Measurements from ENCODE around the gene KRT3. TPM values are rescaled to one million over a fixed set of nuclear protein-coding genes. Genes with fewer than 3 reads are reported as not detected.
"Not testable (repeated sequence)": the region's sequence is repeated elsewhere in the genome, so short reads cannot be mapped to it uniquely, and the experiment has no call there.

The KRT3 gene
- total RNA-seq, 1 donor from 2014 or later, result not detected

DNA sequence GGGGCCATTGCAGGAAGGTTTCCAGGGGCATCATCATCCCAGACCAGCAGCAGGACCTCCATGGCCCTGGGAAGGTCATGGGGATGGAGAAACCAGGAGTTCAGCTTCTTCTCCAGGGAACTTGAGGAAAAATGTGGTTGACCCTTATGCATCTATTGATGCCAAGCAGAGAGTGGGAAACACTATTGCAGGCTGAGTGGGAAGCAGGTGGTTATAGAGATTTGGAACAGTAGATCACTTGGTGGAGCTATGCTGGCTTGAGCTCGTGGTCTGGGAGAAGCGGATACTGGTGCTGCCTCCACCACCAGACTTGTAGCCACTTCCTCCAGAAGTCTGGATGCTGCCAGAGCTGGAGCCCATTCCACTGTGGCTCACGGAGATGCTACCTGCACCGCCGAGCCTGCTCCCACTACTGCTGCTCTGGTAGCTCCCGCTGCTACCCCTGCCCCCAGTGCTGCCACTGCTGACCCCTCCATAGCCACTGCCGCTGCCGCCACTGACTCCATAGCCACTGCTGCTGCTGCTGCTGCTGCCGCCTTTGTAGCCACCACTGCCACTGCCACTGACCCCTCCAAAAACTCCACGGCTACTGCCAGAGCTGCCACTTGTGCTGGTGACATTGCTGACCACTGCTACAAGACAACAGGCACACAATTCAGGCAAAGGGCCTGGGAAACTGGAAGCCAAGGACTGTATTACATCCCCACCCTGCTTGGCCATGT lies 27.3 kb downstream of the KRT3 start:
- no peak for DNase-seq (ENCODE audit: low spot score)
- intact Hi-C loops (cut with DNase I), result no loop called here

DNA sequence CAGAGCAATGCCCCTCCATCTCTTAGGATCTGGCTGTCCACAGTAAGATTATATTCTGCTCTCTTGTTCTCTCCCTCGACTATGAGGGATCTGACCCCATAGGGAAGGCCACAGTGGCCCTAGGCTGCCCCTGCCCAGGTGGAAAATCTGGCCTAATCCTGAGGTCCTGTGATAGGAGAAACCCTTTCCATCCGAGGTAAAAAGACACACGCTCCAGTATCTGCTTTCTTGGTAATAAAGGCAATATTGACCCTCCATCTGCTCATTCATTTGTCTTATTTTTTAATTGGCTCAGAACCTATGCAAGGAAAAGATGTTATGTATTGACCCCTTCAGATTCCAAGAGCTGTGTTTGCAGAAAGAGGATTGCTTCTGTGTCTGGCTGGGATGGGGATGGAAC lies 28.5 kb downstream of the KRT3 start:
- intact Hi-C loops (cut with DNase I), result no loop called here

DNA sequence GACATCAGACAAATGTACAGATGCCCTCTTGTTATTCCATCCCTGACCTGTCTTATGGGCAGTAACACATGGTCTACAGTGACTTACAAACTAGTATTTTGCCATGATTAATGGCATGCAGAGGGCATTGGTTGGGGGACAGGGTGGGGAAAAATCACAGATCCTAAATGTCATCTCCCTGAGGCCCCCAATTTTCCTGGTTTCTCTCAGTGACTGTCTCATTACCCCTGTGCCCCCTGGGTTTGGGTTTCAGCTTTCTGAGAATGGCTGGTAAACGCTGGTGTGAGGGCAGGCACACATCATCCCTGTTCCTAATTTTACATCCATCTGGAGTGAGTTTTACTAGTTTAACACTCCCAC lies 28.9 kb downstream of the KRT3 start:
- no peak for DNase-seq (ENCODE audit: low spot score)
- intact Hi-C loops (cut with DNase I), result no loop called here

More for the DNA sequence above, 28.5 kb downstream of the KRT3 start:
- DNase-seq (ENCODE audit: low spot score), result no peak

DNA sequence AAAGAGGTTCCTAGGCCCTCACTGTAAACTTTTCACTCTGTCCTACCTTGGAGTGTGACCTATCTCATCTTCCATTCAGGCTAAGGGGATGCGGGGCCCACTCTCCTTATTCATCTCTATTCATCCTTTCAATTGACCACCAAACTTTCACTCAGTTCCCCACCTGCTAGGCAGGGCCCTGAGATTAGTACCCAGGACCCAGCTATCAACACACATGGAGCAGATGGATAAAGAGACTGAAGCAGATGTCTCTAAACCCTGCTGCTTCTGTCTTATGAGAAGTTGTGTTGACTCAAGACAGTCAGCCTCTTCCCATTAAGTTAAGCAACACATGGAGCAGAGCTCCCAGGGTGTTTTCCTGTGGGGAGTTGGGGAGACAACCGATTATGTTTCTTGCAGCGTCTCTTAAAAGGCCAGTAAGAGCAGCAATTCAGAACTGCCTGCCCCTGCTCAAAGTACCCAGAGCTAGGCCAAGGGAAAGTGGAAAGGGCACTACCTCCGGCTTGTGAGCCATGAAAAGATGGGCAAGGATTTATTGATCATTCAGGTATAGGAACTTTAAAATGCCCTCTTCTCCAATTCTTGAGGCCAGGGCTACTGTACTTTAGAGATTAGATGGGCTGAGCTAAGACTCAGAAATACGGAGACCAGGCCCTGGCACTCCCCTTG lies 29.4 kb downstream of the KRT3 start:
- intact Hi-C loops (cut with DNase I), result no loop called here
- DNase-seq (ENCODE audit: low spot score), result no peak

DNA sequence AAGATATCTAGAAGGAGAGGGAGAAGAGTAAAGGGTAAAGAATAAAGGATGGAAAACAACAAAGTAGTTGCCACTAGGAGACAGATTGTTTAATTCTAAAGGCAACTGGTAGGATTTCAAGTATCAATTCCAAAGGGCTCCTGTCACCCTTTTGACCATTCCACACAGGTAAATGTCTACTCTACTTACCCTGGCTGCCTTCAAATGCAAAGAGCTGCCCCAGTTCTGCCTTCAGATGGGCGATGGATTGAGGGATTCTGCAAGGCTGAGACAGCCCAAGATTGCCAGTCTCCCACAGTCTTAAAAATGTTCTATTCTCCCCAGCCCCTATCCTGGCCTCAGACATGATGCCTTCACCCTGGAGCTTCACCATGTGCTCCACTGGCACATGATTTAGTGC lies 30.2 kb downstream of the KRT3 start:
- no peak for DNase-seq (ENCODE audit: low spot score)
- intact Hi-C loops (cut with DNase I), result no loop called here

DNA sequence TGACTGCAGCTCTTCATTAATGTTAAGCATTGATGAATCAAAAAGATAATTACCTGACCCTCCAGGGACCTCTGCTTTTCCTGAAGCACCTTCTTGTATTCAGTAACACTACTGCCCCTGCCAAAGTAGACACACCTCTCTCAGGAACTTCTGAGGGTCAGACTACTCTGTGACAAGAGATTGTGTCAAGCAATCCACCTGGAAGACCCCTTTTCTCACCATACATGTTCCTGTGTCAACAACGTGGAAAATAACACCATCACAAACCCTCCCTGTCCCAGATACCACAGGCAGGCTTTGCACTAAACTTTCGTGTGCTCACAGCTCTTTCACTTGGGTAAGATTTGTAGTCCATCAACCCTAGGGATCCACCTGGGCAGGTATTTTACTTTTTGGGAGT lies 31.9 kb downstream of the KRT3 start:
- DNase-seq (ENCODE audit: low spot score), result no peak
- intact Hi-C loops (cut with DNase I), result no loop called here

GRCh38 chr12:52763036-52763659 lies 32.8 kb downstream of the KRT3 start:
- intact Hi-C loops (cut with DNase I), result no loop called here
- no peak for DNase-seq (ENCODE audit: low spot score)

GRCh38 chr12:52761802-52762201 lies 34.1 kb downstream of the KRT3 start:
- DNase-seq (ENCODE audit: low spot score), result no peak

DNA sequence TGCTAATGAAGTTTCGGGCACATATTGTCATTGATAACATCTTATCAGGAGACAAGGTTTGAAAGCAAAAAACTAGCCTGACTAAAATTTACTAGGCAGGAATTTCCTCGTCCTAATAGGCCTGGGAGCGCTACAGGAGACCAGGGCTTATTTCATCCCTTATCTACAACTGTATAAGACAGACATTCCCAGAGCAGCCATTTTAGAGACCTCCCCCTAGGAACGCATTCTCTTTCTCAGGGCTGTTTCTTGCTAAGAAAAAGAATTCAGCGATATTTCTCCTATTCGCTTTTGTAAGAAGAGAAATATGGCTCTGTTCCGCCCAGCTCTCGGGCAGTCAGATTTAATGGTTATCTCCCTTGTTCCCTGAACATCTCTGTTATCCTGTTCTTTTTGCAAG lies 34.7 kb downstream of the KRT3 start:
- intact Hi-C loops (cut with DNase I); DNase-seq (ENCODE audit: low spot score): not testable (repeated sequence)

More at GRCh38 chr12:52761802-52762201, 34.1 kb downstream of the KRT3 start:
- intact Hi-C loops (cut with DNase I), result no loop called here

DNA sequence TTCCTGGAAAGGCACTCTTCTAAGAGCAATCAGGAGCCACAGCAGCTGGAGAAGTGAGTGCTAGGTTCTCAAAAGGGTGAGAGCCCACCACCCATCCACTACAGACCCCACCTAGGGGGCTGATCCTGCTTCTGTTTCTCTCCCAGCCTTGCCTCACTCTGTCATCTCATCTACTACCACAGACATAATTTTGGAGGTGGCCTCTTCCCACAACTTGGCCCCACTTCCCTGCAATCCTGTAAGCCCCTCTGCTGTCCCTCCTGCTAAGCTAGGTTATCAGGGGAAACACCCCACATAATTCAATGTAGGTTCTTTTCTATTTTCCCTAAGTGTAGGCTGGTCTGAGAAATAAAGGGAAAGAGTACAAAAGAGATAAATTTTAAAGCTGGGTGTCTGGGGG lies 35.3 kb downstream of the KRT3 start:
- DNase-seq (ENCODE audit: low spot score), result no peak
- intact Hi-C loops (cut with DNase I), result no loop called here

- DNase-seq (ENCODE audit: low spot score), result no peak
- intact Hi-C loops (cut with DNase I), result no loop called here
Observed at GRCh38 chr12:52759695-52760094, 36.2 kb downstream of the KRT3 start.

- no peak for DNase-seq (ENCODE audit: low spot score)
- intact Hi-C loops (cut with DNase I), result no loop called here
Observed at GRCh38 chr12:52759218-52759617, 36.7 kb downstream of the KRT3 start.

DNA sequence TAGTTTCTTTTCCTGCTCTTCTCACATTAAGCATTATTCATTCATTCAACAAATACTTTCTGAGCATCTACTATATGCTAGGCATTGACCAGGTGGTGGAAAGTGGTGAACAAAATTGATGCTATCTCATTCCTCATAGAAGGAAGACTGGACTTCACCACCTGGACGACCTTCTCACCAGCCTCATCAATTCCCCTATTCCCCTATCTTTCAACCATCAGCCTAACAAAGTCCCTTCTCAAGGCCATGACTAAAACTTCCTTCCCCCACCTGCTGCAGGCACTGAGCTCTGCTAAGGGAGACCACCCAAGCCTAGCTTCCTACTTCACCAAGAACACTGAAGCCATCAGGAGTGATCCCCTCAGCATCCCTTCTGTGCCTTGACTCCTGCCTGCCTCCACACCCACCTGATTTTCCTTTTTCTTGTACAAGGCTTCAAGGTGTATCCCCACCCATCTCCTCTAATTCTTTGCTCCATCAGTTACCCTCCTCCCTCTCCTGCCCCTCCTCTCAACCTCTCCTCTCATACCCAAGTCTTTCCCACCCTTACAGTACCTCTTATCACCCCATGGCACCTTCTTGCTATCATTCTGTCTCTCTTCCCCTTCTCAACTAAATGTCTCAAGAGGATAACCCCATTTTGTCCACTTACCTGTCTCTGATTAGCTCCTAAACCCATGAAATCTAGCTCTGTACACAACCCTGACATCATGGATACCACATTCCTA lies 38.3 kb downstream of the KRT3 start:
- intact Hi-C loops (cut with DNase I), result no loop called here
- DNase-seq (ENCODE audit: low spot score), result no peak

DNA sequence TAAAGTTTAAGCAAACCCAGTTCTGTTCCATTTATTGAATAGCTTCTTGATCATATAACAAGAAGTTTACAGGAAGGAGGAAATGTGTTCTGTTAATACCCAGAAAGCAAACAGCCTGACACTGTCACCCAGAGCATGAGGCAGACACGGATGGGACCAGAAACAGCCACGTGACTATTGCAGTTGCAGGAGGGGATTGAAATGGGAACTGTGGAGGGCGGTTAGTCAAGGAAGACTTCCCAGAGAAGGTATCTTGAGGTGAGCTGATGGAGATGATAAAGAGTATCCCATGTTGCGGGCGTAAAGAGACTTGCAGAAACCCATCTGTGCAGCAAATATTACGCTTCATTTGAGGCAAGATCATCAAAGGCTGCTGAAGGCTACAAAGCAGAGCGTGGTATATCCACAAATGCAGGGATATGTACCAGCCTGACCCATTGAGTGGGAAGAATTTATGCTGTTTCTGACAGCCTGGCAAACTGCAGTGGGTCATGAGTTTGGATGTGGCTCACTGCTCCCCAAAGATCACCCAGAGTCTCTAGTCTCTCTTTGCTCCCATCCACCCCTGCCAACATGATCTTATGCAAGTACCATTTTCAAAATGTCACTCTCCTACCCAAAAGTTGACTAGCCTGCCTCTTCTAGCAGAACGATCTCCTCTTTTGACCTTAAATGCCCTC lies 39.5 kb downstream of the KRT3 start:
- DNase-seq (ENCODE audit: low spot score), result no peak
- intact Hi-C loops (cut with DNase I), result no loop called here

GRCh38 chr12:52755533-52755932 lies 40.4 kb downstream of the KRT3 start:
- intact Hi-C loops (cut with DNase I), result no loop called here
- no peak for DNase-seq (ENCODE audit: low spot score)

DNA sequence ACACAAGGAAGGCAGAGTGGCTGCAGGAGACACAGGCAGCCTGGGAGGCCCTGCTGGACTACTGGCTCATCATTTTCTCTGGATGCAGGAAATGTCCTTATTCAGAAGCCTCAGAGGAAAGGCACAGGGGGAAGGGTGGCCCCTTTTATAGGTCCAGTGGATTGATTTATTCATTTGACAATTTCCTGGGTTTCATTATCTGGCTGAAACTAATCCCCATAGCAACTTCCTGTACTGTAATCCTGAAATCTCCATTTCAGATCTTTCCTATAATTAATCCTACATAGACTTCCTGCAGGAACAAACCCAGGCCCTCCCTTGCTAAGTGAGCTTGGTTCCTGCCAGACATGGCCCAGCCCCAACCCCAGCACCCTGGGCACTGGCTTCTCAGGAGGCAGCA lies 41.8 kb downstream of the KRT3 start:
- intact Hi-C loops (cut with DNase I), result no loop called here
- DNase-seq (ENCODE audit: low spot score), result no peak

GRCh38 chr12:52753283-52753682 lies 42.6 kb downstream of the KRT3 start:
- intact Hi-C loops (cut with DNase I), result no loop called here
- DNase-seq (ENCODE audit: low spot score), result no peak

GRCh38 chr12:52752516-52752915 lies 43.4 kb downstream of the KRT3 start:
- intact Hi-C loops (cut with DNase I), result no loop called here
- no peak for DNase-seq (ENCODE audit: low spot score)

GRCh38 chr12:52751795-52752194 lies 44.1 kb downstream of the KRT3 start:
- intact Hi-C loops (cut with DNase I), result no loop called here
- DNase-seq (ENCODE audit: low spot score), result no peak

DNA sequence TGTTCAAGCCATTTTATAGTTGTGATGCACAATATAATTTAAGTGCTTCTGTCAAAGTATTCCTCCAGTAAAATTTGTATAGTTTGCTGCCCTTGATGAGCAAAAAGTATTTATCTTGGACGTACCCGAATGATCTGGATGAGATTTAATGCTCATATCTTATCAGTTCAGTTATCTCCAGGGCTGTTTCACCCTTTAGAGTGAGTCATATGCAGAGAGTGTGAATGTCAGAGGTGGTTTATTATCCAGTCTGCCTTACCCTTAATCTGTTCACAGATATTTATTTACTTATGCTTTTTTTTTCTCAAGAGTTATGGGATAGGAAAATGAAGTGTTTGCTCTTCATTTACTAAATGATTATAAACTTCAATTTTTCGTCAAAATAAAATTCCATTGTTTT lies 45.4 kb downstream of the KRT3 start:
- intact Hi-C loops (cut with DNase I); DNase-seq (ENCODE audit: low spot score): not testable (repeated sequence)
